A549 (cell line): ENCODE measurements around the gene ABHD5. TPM values are rescaled to one million over a fixed set of nuclear protein-coding genes. Genes with fewer than 3 reads are reported as not detected.

Experiments used
- ATAC-seq, 2 experiments: fragments of 200-7000 bp in 1 of 2; fragments of >200 bp in 1 of 2; cut with Nextera tagmentation in 1 of 2; cut with Tn5 transposase in 1 of 2; 3 replicates each; pipeline versions ENCODE4 v1.8.0 to v1.9.1; 2018 to 2020; ENCODE audit warnings: mild to moderate bottlenecking in 1 of 2, moderate library complexity in 1 of 2
- CTCF ChIA-PET: fragments of 300-600 bp; sonication (Branson Sonifier 250); formaldehyde crosslinking; extraction: SDS; loops from one replicate; lab custom pipeline; 2021; ENCODE audit warnings: antibody characterized with exemption, inconsistent platforms; lab: Yijun Ruan, JAX
- POLR2A ChIA-PET: fragments of 350-600 bp; formaldehyde crosslinking; extraction: SDS; loops from one replicate; lab custom pipeline; 2021; ENCODE audit warnings: antibody characterized with exemption, inconsistent platforms; lab: Yijun Ruan, JAX
- DNase-seq, 2 experiments: peaks; one replicate each; pipeline versions ENCODE4 v3.0.0 to v3.0.0-alpha.2; 2011 to 2016; ENCODE audit warnings: low read depth in 1 of 2, low spot score in 1 of 2
- FAIRE-seq: peaks from 2 replicates; lab custom pipeline; 2011; peaks lifted over from hg19 to GRCh38; lab: Jason Lieb, UNC
- H3K27ac ChIP-seq, 2 experiments: fragments of >200 bp; sonication (Bioruptor Twin); formaldehyde crosslinking; 3 replicates each; pipeline ENCODE4 v1.5.1; 2016 to 2017
- H3K4me1 ChIP-seq: fragments of >200 bp; sonication (Bioruptor Twin); formaldehyde crosslinking; 3 replicates; pipeline ENCODE4 v1.6.1; 2016
- H3K4me2 ChIP-seq: fragments of >200 bp; sonication (Bioruptor Twin); formaldehyde crosslinking; 3 replicates; pipeline ENCODE4 v1.6.1; 2016
- H3K4me3 ChIP-seq: fragments of >200 bp; sonication (Bioruptor Twin); formaldehyde crosslinking; 3 replicates; pipeline ENCODE4 v1.5.1; 2016
- H3K9me3 ChIP-seq: fragments of >200 bp; sonication (Bioruptor Twin); formaldehyde crosslinking; 3 replicates; pipeline ENCODE4 v1.6.1; 2016
- BHLHE40 ChIP-seq: IDR thresholded peaks from 2 replicates; pipeline ENCODE4 v1.6.1; 2012; ENCODE audit warnings: low read depth, low read length, inconsistent platforms
- CBX2 ChIP-seq: fragments of 200-600 bp; sonication (generic); IDR thresholded peaks from 2 replicates; pipeline ENCODE4 v1.6.1; 2016; ENCODE audit warnings: low read depth, mild to moderate bottlenecking, borderline replicate concordance
- CHD2 ChIP-seq: fragments of 150-350 bp; IDR thresholded peaks from 2 replicates; pipeline ENCODE4 v1.6.1; 2014; ENCODE audit warnings: low read length; ENCODE audit not compliant: partially characterized antibody
- CHD4 ChIP-seq: fragments of 200-600 bp; sonication (generic); IDR thresholded peaks from 2 replicates; pipeline ENCODE4 v1.6.1; 2016; ENCODE audit warnings: antibody characterized with exemption, mild to moderate bottlenecking, borderline replicate concordance
- EHMT2 ChIP-seq: fragments of 200-600 bp; sonication (generic); IDR thresholded peaks from 2 replicates; pipeline ENCODE4 v1.6.1; 2016; ENCODE audit warnings: antibody characterized with exemption, low read depth, mild to moderate bottlenecking, moderate library complexity
- ESRRA ChIP-seq: fragments of 150-350 bp; IDR thresholded peaks from 2 replicates; pipeline ENCODE4 v1.6.1; 2014; ENCODE audit warnings: mild to moderate bottlenecking, low read length, borderline replicate concordance
- GATA3 ChIP-seq: IDR thresholded peaks from 2 replicates; pipeline ENCODE4 v1.6.1; 2012; ENCODE audit warnings: borderline replicate concordance
- HDAC2 ChIP-seq: fragments of 200-600 bp; sonication (generic); IDR thresholded peaks from 2 replicates; pipeline ENCODE4 v1.6.1; 2016
- HEYL ChIP-seq: fragments of 250-450 bp; sonication (Bioruptor Pico); IDR thresholded peaks from 2 replicates; pipeline ENCODE4 v1.8.0; 2021; ENCODE audit warnings: mild to moderate bottlenecking, moderate library complexity
- HOXA7 ChIP-seq: fragments of 250-450 bp; sonication (Bioruptor Pico); IDR thresholded peaks from 2 replicates; pipeline ENCODE4 v1.5.0; 2020; ENCODE audit warnings: mild to moderate bottlenecking, moderate library complexity
- HOXB13 ChIP-seq: fragments of 250-450 bp; sonication (Bioruptor Pico); IDR thresholded peaks from 2 replicates; pipeline ENCODE4 v1.5.0; 2020; ENCODE audit warnings: low read depth, mild to moderate bottlenecking, moderate library complexity
- HOXB5 ChIP-seq: fragments of 250-450 bp; sonication (Bioruptor Pico); IDR thresholded peaks from 2 replicates; pipeline ENCODE4 v1.5.0; 2020; ENCODE audit warnings: mild to moderate bottlenecking, moderate library complexity
- MAFK ChIP-seq: fragments of 450-650 bp; IDR thresholded peaks from 2 replicates; pipeline ENCODE4 v1.6.1; 2014; ENCODE audit not compliant: partially characterized antibody
- MYC ChIP-seq: IDR thresholded peaks from 2 replicates; pipeline ENCODE4 v1.6.1; 2012; ENCODE audit warnings: mild to moderate bottlenecking, inconsistent platforms, low read length, improper control_type of control experiment, borderline replicate concordance
- NR3C1 ChIP-seq: fragments of >200 bp; sonication (Bioruptor Twin); formaldehyde crosslinking; IDR thresholded peaks from 3 replicates; pipeline ENCODE4 v1.6.1; 2017
- POLR2A ChIP-seq: IDR thresholded peaks from 2 replicates; pipeline ENCODE4 v1.6.1; 2012; ENCODE audit warnings: mild to moderate bottlenecking, low read length
- POLR2AphosphoS2 ChIP-seq: conservative IDR thresholded peaks from 2 replicates; pipeline ENCODE4 v1.6.1; 2012; ENCODE audit warnings: low read length, improper control_type of control experiment, inconsistent platforms
- RAD21 ChIP-seq, 2 experiments: fragments of >200 bp in 1 of 2; sonication (Bioruptor Twin) in 1 of 2; formaldehyde crosslinking in 1 of 2; IDR thresholded peaks in 1 of 2; conservative IDR thresholded peaks in 1 of 2; 2 replicates in 1 of 2; 3 replicates in 1 of 2; pipeline ENCODE4 v1.6.1; 2012 to 2018; ENCODE audit warnings: inconsistent platforms in 1 of 2
- RARB ChIP-seq: fragments of 250-450 bp; sonication (Bioruptor Pico); IDR thresholded peaks from 2 replicates; pipeline ENCODE4 v1.8.0; 2021; ENCODE audit warnings: mild to moderate bottlenecking, moderate library complexity
- RCOR1 ChIP-seq: fragments of 150-350 bp; IDR thresholded peaks from 2 replicates; pipeline ENCODE4 v1.6.1; 2014; ENCODE audit warnings: antibody characterized with exemption, low read length, low read depth
- SMC3 ChIP-seq: fragments of >200 bp; sonication (Bioruptor Twin); formaldehyde crosslinking; IDR thresholded peaks from 3 replicates; pipeline ENCODE4 v1.6.1; 2018; ENCODE audit warnings: inconsistent platforms
- SREBF2 ChIP-seq: fragments of 450-650 bp; IDR thresholded peaks from 2 replicates; pipeline ENCODE4 v1.6.1; 2014; ENCODE audit warnings: mild to moderate bottlenecking, moderate library complexity
- TFCP2L1 ChIP-seq: fragments of 250-450 bp; sonication (Bioruptor Pico); IDR thresholded peaks from 2 replicates; pipeline ENCODE4 v1.5.0; 2021; ENCODE audit warnings: mild to moderate bottlenecking
- TP53 ChIP-seq: fragments of 250-450 bp; sonication (Bioruptor Pico); IDR thresholded peaks from 2 replicates; pipeline ENCODE4 v1.5.0; 2021; ENCODE audit warnings: mild to moderate bottlenecking, moderate library complexity
- ZNF302 ChIP-seq: fragments of 250-450 bp; sonication (Bioruptor Pico); IDR thresholded peaks from 2 replicates; pipeline ENCODE4 v1.9.0; 2021; ENCODE audit warnings: inconsistent platforms, mild to moderate bottlenecking, moderate library complexity
- WGBS: methylation state at CpG from one replicate; pipeline ENCODE4 v1.1.6; 2017; ENCODE audit errors: missing lambda C conversion rate; 5-methylcytosine and 5-hydroxymethylcytosine counted together
- polyA plus RNA-seq, 4 experiments: library from polyadenylated mRNA; depleted of rRNA in 3 of 4; stranded (reverse); fragments of >200 nt; fragmentation: RNase III in 1 of 4; extraction: RNeasy Plus Mini Kit Qiagen cat#74134 plus additional on column Dnase treatment in 1 of 4; gene quantifications; 2 replicates in 3 of 4; 3 replicates in 1 of 4; pipeline ENCODE4 v1.2.3, GENCODE V29; 2011 to 2017
- TF ChIP-seq, protein P1 (sequence below): fragments of >200 bp; sonication (Bioruptor Twin); formaldehyde crosslinking; IDR thresholded peaks from 3 replicates; pipeline ENCODE4 v1.6.1; 2016
- TF ChIP-seq, protein P2 (sequence below): fragments of >200 bp; sonication (Bioruptor Twin); formaldehyde crosslinking; IDR thresholded peaks from 3 replicates; pipeline ENCODE4 v1.5.1; 2016
- TF ChIP-seq, protein P3 (sequence below): fragments of 250-450 bp; sonication (Bioruptor Pico); IDR thresholded peaks from 2 replicates; pipeline ENCODE4 v1.5.0; 2020; ENCODE audit warnings: low read depth, mild to moderate bottlenecking, moderate library complexity
- TF ChIP-seq, protein P4 (sequence below): IDR thresholded peaks from 2 replicates; pipeline ENCODE4 v1.6.1; 2012; ENCODE audit warnings: low read depth, borderline replicate concordance

The ABHD5 gene
- polyA plus RNA-seq, 2 of the 4 experiments (the other 2 are of a cell fraction): 16.6 to 17.8 TPM

DNA sequence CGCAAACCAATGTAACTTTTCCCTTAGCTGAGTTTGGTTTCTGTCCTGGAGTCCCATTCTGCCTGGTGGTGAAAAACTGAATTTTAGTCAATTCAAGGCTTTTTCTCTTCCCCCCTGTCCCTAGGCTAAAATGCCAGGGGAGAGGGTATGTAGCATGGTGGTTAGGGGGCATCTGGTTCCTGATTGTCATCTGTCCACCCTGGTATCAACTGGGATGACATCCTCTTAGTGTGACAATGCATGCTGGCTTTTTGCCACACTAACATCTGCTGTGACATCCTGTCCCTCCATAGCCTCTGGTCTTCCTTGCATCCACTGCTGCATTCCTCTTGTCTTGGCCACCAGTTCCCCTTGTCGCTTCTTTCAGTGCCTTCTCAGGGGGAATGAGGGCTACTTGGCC, 73.7 kb downstream of the ABHD5 start:
- POLR2A ChIA-PET: no interaction called here
- FAIRE-seq: no peak
- DNase-seq: no peak
- ATAC-seq: no peak
- peaks cover 11% of the 10 kb centered on the region; the same call in 2 of the 3 replicates for H3K4me1 ChIP-seq
- no peak for TF ChIP-seq MAFK
- no peak for TF ChIP-seq HDAC2
- TF ChIP-seq RAD21 (conservative IDR thresholded peaks at IDR 0.05 in 1 of 2, IDR thresholded peaks at IDR 0.05 in 1 of 2): no peak
- TF ChIP-seq ZNF302: no peak
- no peak for TF ChIP-seq POLR2AphosphoS2
- no peak for TF ChIP-seq TFCP2L1 (CRISPR knock-in tag)
- no peak for TF ChIP-seq BHLHE40
- TF ChIP-seq CHD2: no peak
- TF ChIP-seq, protein P1, sequence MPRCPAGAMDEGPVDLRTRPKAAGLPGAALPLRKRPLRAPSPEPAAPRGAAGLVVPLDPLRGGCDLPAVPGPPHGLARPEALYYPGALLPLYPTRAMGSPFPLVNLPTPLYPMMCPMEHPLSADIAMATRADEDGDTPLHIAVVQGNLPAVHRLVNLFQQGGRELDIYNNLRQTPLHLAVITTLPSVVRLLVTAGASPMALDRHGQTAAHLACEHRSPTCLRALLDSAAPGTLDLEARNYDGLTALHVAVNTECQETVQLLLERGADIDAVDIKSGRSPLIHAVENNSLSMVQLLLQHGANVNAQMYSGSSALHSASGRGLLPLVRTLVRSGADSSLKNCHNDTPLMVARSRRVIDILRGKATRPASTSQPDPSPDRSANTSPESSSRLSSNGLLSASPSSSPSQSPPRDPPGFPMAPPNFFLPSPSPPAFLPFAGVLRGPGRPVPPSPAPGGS: no peak
- TF ChIP-seq, protein P2, sequence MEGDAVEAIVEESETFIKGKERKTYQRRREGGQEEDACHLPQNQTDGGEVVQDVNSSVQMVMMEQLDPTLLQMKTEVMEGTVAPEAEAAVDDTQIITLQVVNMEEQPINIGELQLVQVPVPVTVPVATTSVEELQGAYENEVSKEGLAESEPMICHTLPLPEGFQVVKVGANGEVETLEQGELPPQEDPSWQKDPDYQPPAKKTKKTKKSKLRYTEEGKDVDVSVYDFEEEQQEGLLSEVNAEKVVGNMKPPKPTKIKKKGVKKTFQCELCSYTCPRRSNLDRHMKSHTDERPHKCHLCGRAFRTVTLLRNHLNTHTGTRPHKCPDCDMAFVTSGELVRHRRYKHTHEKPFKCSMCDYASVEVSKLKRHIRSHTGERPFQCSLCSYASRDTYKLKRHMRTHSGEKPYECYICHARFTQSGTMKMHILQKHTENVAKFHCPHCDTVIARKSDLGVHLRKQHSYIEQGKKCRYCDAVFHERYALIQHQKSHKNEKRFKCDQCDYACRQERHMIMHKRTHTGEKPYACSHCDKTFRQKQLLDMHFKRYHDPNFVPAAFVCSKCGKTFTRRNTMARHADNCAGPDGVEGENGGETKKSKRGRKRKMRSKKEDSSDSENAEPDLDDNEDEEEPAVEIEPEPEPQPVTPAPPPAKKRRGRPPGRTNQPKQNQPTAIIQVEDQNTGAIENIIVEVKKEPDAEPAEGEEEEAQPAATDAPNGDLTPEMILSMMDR: no peak
- no peak for TF ChIP-seq POLR2A
- TF ChIP-seq HEYL (CRISPR knock-in tag): no peak
- TF ChIP-seq, protein P3, sequence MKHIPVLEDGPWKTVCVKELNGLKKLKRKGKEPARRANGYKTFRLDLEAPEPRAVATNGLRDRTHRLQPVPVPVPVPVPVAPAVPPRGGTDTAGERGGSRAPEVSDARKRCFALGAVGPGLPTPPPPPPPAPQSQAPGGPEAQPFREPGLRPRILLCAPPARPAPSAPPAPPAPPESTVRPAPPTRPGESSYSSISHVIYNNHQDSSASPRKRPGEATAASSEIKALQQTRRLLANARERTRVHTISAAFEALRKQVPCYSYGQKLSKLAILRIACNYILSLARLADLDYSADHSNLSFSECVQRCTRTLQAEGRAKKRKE: no peak
- TF ChIP-seq MYC: no peak
- no peak for TF ChIP-seq HOXB13 (CRISPR knock-in tag)
- no peak for TF ChIP-seq SREBF2
- TF ChIP-seq NR3C1: no peak
- TF ChIP-seq, all 56 proteins: peak for 0
- 93% methylated on average over 2 of the region's 2 CpGs for WGBS
- H3K27ac ChIP-seq: no peak overlapping the region
- CTCF ChIA-PET: interaction anchor here (1.0 kb wide), 1 partner anchor 435 kb away, joined by 3 read pairs; no protein-coding TSS in a partner anchor
- no peak overlapping the region for H3K4me2 ChIP-seq
- no peaks in the 10 kb centered on the region for H3K9me3 ChIP-seq
- no peak overlapping the region for H3K4me3 ChIP-seq

DNA sequence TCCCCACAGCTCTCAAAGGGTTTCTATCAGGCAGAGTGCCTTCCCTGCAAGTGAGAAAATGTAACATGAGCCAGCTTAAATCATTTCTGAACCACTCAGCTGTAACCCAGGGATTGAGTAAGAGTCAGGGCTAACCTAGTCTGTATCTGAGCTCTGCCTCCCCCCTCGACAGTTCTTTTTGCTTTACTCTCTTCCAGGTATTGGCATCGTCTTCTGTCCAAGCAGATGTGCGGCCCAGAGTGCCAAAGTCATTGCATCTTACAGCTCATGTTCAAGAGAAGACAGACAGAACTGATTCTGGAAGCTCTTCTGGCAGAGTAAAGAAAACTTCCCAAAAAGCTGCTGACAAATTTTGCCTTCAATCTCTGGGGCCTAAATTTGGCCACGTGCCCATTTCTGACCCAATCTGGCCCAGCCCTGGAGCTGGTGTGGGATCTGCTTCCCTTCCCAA, 74.8 kb downstream of the ABHD5 start:
- DNase-seq: no peak
- 53% methylated on average over 4 of the region's 4 CpGs for WGBS
- Histone ChIP-seq H3K27ac (peak overlapping the region in 1 of 2 experiments; percentile 9; a peak in 1 of 6 replicates), H3K4me2 (no peak overlapping the region), H3K9me3 (no peaks in the 10 kb centered on the region), H3K4me1 (peaks cover 15% of the 10 kb centered on the region), H3K4me3 (no peak overlapping the region)
- TF ChIP-seq, protein P4, sequence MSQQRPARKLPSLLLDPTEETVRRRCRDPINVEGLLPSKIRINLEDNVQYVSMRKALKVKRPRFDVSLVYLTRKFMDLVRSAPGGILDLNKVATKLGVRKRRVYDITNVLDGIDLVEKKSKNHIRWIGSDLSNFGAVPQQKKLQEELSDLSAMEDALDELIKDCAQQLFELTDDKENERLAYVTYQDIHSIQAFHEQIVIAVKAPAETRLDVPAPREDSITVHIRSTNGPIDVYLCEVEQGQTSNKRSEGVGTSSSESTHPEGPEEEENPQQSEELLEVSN: no peak
- TF ChIP-seq ESRRA (no peak), CBX2 (no peak), TP53 (CRISPR knock-in tag) (no peak), HEYL (CRISPR knock-in tag) (no peak), HOXA7 (no peak), GATA3 (no peak), SMC3 (no peak), CHD4 (no peak), HOXB5 (CRISPR knock-in tag) (no peak), RARB (CRISPR knock-in tag) (no peak), EHMT2 (no peak), BHLHE40 (no peak), POLR2A (no peak), RCOR1 (no peak), NR3C1 (no peak)
- TF ChIP-seq, protein P2: no peak
- FAIRE-seq: no peak
- ChIA-PET CTCF (interaction anchor here (0.7 to 1.5 kb wide), 4 partner anchors 8 to 434 kb away, joined by 3 to 4 read pairs (median 4); no protein-coding TSS in a partner anchor), POLR2A (interaction anchor here (0.5 kb wide), 1 partner anchor 128 kb away, joined by 4 read pairs; no protein-coding TSS in a partner anchor)
- ATAC-seq: no peak
